GM18519 (cell line): Measurements from ENCODE around the gene PPM1H.
A peak's percentile ranks its signal among the peaks of the same experiment; 100 is the strongest.

ENCODE experiments used
- ATAC-seq: cut with Tn5 transposase; IDR thresholded peaks from one replicate; pipeline ENCODE4 v1.9.1; 2021; ENCODE audit warnings: mild to moderate bottlenecking, moderate library complexity; ENCODE audit not compliant: unreplicated experiment, low FRiP score

Gene PPM1H

DNA sequence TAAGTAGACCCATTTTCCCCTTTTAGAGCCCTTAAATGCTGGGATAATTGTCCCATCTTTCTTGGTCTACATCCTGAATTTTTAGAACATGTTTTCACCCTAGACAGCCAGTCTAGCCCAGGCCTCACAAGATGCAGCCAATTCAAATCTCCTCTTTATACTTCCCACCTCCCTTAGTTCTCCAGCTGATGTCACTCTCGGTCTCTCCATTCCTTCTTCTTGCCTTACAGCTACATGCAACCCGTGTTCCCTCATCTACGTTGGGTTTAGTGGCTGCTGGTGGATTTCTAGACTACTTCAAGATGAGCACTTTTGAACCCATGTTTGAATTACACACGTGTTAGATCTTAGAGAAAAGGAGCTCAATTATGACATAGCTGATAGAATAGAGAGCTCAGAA is 132.0 kb downstream of the PPM1H start:
- no peak for ATAC-seq

DNA sequence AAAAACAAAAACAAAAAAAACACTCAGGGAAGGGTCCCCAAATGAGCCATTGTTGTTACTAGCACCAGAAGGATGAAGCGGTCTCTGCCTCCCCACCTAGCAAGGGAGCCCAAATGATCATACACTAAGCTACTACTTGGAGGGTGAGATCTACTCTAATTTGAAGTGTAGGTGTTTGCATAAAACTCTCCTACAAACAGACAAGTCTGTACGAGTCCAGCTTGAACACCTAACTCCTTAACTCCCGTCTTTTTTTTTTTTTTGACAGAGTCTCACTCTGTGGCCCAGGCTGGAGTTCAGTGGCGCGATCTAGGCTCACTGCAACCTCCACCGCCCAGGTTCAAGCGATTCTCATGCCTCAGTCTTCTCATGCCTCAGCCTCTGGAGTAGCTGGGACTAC is 132.6 kb downstream of the PPM1H start:
- ATAC-seq, result no peak

- no peak for ATAC-seq
Observed at GRCh38 chr12:62801796-62802195, 133.2 kb downstream of the PPM1H start.

- ATAC-seq, result no peak
Observed at GRCh38 chr12:62800707-62801400, 134.1 kb downstream of the PPM1H start.

DNA sequence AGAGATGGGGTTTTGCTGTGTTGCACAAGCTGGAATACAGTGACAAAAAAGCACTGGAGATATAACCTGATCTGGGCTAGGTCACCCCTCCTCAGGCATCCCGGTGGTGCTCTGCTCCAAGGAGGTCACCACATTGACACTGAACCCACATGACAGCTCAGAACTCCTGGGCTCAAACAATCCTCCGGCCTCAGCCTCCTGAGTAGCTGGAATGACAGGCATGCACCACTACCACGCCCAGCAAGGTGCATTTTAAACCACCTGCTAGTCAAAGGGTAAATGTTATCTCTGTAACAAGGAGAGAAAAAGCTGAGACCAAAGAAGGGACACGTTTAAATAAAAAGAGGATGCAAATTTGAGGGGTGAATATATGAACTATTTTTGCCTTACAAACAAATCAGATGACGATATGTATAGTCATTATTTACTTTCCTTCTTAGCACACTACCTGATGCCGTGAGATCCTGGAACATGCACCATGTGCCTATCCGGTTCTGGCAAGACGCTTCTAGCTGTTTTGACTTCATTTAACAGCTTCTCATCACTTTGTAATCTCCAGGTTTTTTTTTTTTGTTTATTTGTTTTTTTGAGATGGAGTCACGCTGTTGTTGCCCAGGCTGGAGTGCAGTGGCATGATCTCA is 135.1 kb downstream of the PPM1H start:
- peak; percentile 74 for ATAC-seq

GRCh38 chr12:62799126-62799736 is 135.7 kb downstream of the PPM1H start:
- ATAC-seq, result peak; percentile 80

GRCh38 chr12:62794218-62794583 is 140.7 kb downstream of the PPM1H start:
- ATAC-seq, result no peak

DNA sequence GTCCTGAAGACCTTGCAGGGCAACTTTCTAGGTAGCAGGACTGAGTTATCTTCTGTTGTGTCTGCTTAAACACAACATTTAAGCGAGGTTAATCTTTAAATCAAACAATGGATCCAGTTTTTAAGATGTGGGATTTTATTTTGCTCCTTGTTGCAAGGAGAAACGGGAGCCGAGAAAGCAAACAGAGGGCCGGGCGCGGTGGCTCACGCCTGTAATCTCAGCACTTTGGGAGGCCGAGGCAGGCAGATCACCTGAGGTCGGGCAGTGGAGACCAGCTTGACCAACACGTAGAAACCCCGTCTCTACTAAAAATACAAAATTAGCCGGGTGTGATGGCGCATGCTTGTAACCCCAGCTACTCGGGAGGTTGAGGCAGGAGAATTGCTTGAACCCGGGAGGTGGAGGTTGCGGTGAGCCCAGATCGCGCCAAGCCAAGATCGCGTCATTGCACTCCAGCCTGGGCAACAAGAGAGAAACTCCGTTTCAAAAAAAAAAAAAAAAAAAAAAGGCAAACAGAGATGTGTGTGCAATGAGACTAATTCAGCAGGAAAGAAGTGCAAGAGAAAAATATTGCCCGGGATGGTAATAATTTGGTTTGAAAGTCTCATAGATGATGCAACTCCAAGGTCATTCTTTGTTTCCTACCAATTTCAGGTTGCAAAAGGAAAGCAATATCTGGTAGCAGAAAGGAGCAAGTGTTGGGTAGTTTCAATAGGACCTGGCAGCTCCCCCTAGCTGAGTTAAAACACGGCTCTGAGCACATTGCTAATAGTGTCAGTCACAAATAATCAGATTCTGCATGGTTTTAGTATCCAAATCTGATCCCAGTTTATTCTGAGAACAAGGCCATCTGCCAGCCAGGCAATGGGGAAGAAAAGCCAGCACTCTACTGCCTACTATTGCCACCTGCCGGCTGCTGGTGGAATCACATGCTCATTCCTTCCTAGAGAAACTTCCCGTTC is 141.4 kb downstream of the PPM1H start:
- no peak for ATAC-seq

- no peak for ATAC-seq
Observed at GRCh38 chr12:62792236-62792870, 142.6 kb downstream of the PPM1H start.

DNA sequence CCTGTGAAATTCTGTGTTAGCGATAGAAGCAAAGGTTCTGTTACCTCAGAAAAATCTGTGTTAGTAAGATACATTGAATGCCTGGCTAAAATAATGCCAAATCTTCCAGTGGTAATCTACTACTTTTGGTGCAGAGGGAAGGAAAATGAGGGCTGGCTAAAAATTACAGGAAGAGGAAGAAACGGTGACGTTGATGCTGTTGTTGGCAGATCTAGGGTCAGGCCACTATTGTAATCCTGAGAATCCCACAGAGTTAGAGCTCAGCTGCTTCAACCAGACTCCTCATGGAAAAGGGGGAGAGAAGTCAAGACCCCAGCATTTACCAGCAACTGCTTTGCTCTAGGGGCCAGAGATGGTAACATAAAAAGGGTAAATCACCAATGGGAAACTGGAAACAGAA is 145.1 kb downstream of the PPM1H start:
- no peak for ATAC-seq

DNA sequence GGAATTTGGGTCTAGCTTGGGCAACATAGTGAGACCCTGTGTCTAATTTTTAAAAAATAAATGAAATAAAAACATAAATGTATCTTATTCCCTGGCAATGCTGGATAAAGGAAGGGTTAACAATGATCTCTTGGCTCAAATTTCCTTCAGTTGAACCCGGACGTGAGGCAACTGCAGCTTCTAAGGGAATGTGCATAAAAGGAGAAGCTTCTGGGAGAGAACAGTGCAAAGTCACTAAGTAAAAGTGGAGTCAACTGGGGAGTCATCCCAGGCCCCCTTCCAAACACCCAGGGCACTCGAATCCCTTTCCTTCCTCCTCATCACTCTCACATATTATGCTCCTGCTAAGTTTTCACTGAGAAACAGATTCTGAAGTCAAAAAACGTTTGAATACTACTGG is 147.3 kb downstream of the PPM1H start:
- ATAC-seq, result no peak

GRCh38 chr12:62787023-62787422 is 147.9 kb downstream of the PPM1H start:
- no peak for ATAC-seq

DNA sequence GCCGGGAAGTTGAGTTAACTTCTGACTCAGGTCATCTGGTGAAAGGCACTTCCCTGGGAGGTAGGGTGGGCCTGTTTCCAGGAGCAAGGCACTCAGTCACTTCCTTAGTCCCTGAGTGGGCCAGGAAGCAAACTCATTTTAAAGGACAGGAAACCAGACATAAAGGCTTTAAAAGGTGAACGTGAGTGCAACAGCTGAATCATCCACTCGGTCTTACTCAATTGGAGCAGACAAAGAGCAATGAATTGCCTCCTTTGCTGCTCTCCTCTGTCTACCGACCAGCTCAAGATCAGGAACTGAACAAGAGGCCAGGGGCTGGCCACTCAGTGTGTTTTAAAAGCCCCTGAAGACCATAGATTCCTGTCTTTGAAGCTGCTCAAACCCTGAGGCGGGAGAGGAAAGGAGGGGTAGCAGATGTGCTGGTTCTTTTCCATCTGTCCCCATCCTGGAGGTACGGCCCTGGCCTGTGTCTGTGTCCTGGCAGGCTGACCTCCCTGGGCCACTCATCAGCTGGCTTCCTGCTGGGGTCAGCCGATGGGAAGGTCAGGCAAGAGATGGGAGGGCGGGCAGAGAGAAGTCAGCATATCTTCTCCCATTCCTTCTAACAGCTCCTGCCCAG is 148.9 kb downstream of the PPM1H start:
- ATAC-seq, result no peak

DNA sequence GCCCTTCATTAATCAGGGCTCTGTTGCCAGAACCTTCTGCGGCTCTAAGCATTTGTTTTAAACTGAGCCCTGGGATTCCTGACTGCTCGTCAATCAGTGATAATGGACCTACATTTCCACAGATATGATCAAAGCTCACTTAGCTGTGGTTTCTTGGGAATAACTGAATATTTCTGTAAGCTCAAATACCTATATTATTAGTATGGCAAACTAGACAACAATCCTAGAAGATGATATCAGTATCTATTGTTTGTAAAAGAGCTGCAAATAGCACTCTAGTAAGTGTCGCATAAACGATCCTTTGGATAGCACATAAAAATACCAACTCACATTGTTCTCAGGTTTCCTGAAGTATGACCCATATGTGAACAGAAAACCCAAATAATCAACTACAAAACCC is 150.4 kb downstream of the PPM1H start:
- no peak for ATAC-seq

DNA sequence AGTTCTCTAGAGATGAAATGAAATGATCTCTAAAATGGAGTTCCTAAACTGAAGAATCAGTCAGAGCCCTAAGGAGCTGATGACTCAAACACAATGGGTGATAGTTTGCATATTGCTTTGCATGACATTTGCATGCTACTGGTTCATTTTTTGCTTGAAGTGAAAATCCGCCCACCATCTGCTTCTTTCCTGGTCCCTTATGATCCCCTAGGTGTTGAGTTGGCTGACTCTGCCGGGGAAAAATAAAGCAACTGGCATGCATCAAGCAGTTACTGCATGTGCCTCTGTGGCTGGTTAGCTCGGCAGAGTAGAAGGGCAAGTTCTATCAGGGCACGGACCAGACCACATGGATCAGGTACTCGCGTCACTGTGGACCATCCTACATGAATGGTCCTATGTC is 151.1 kb downstream of the PPM1H start:
- no peak for ATAC-seq

DNA sequence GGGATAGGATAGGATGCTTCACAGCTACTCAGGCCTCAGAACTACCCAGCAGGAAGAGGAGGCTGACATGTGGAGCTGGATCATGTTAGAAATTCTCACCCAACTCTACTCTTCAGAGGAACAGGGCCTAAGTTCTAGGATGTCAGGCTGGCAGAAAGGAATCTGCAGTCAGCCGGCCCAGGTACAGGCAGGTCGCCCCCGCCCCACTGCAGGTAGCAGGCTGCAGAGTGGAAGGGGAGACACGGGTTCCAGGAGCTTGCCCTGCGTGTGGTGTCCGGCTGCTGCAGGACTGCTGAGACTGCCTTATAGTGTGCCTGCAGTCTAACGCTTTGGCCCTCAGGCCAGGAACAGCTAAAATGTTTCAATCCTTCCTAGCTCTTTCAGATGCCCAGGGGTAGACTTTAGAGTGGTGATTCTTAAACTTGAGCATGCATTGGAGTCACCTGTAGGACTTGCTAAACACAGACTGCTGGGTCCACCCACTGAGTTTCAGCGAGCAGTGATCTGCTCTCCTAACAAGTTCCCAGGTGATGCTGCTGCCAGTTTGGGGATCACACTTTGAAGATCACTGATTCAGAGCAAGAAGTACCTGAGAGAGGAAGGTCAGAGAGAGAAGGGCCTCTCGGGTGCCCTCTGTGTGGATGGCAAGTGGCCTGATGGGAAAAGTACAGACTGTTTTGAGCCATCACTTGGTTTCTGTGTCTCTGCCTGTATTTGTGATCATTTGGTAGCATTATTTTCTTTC is 153.6 kb downstream of the PPM1H start:
- ATAC-seq, result no peak

DNA sequence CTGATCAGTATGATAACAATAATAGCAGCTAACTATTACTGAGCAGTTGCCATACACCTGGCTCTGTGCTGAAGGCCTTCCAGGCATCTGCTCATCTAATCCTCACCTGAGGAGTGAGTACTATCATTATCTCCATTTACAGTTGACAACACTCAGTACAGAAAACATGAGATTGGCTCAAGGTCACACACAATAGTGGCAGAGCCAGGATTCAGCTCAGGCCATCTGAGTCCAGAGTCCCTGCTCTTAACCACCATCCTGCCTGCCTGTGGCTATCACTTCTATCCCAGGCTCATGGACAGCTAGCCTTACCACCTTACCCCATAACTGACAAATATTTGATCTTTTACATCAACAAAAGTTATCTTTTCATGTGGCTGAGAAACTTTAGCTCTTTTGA is 155.5 kb downstream of the PPM1H start:
- no peak for ATAC-seq

GRCh38 chr12:62778187-62778586 is 156.8 kb downstream of the PPM1H start:
- ATAC-seq, result no peak

DNA sequence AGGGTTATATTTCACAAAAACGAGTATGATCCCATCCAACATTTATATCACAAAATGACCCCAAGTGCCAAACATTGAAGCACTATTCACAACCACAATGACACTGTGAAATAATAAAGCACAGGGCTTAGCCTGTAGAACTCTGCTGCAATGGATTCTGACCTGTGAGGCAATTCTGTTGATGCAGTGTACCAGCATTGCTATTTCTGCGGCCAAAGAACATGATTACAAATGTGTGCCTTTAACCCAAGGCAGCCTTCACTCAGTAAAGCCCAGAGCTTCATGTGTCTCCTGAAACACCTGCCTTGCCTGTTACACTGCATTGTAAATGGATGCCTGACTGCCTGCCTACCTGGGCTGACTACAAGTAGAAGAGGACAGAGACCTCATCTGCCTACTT is 158.0 kb downstream of the PPM1H start:
- no peak for ATAC-seq
